ENCODE measurements around the gene SLC6A6. TPM values are rescaled to one million over a fixed set of nuclear protein-coding genes. Genes with fewer than 3 reads are reported as not detected.

Gene SLC6A6
- total and polyA plus RNA-seq, 10 of the 15 experiments (the other 5 are each of a cell fraction or from before 2014, with no cell fraction given), result 5.6 to 47.0 (median 20.2) TPM

GRCh38 chr3:14423197-14423743 lies 20.9 kb downstream of the SLC6A6 start:
- Histone ChIP-seq H3K36me3 (ENCODE audit: control insufficient read depth in 2 of 2, insufficient read depth in 2 of 2, low read length in 1 of 2) (no peaks in the 10 kb centered on the region), H3K79me2 (ENCODE audit: control insufficient read depth, insufficient read depth, low read length) (peaks cover 9% of the 10 kb centered on the region), H3K4me2 (ENCODE audit: control insufficient read depth, insufficient read depth) (peak overlapping the region; percentile 53; the same call in 1 of the 2 replicates), H4K20me1 (ENCODE audit: control insufficient read depth, insufficient read depth) (no peaks in the 10 kb centered on the region), H3K9me3 (replicated peaks; ENCODE audit: control insufficient read depth, insufficient read depth, low read length) (no peaks in the 10 kb centered on the region), H3K4me3 (no peak overlapping the region), H3K27ac (ENCODE audit: control insufficient read depth, insufficient read depth) (peak overlapping the region; percentile 62), H3K27me3 (replicated peaks in 1 of 2; ENCODE audit: control insufficient read depth in 2 of 2, insufficient read depth in 2 of 2, low read length in 1 of 2) (no peaks in the 10 kb centered on the region), H3K9ac (ENCODE audit: control insufficient read depth, insufficient read depth, low read length) (no peak overlapping the region), H3K4me1 (ENCODE audit: control insufficient read depth, insufficient read depth, low read length) (peaks cover 52% of the 10 kb centered on the region), H2AFZ (ENCODE audit: control insufficient read depth, low read depth, low read length) (no peak overlapping the region)
- in situ Hi-C loops (cut with MboI), result no loop called here
- BruUV-seq (replicated peaks), result no TSS peak
- ATAC-seq, result no peak
- intact Hi-C loops (cut with micrococcal nuclease; ENCODE audit: unreplicated experiment), result no loop called here
- FAIRE-seq, result no peak
- ChIA-PET CTCF (interaction anchor here (0.7 to 3.6 kb wide), 7 partner anchors 8 to 39 kb away, joined by 3 to 15 read pairs (median 3); no protein-coding TSS in a partner anchor), SMC1A (ENCODE audit: uncharacterized antibody, unreplicated experiment) (interaction anchor here (11.7 kb wide), 1 partner anchor 20 kb away, joined by 143 read pairs; the partner anchor contains the start of gene SLC6A6), RAD21 (ENCODE audit: unreplicated experiment) (interaction anchor here (2.4 to 11.7 kb wide), 2 partner anchors 10 to 19 kb away, joined by 10 to 144 read pairs; partner anchors contain the start of gene SLC6A6), POLR2A (interaction anchor here (1.8 to 5.9 kb wide), 4 partner anchors 8 to 19 kb away, joined by 4 to 47 read pairs (median 14); partner anchors contain the start of gene SLC6A6)
- no peak for DNase-seq (ENCODE audit: low read depth, low spot score)
- TF ChIP-seq SMARCA5 (IDR thresholded peaks at IDR 0.05) (peak; percentile 86), ZNF24 (IDR thresholded peaks at IDR 0.05) (no peak), YY1 (IDR thresholded peaks at IDR 0.05; ENCODE audit: low read depth, low read length) (no peak), KLF5 (IDR thresholded peaks at IDR 0.05; ENCODE audit: partially characterized antibody) (no peak), ZNF217 (IDR thresholded peaks at IDR 0.05) (peak; percentile 63; the same call in 1 of the 2 replicates), IKZF2 (IDR thresholded peaks at IDR 0.05) (no peak), PBX3 (IDR thresholded peaks at IDR 0.05; ENCODE audit: insufficient replicate concordance, low read depth, low read length) (peak; percentile 4)
- WGBS (ENCODE audit: insufficient coverage, insufficient replicate concordance, low lambda C conversion rate, missing lambda C conversion rate), result 79% methylated on average over 2 of the region's 2 CpGs

Data from GM12878 (cell line).